Chondrocyte (in vitro differentiated cells): ENCODE measurements around the gene RNF11. TPM values are rescaled to one million over a fixed set of nuclear protein-coding genes. Genes with fewer than 3 reads are reported as not detected.

Experiments
- DNase-seq: peaks from one replicate; pipeline ENCODE4 v3.0.0; 2021; ENCODE audit warnings: mixed read lengths, low spot score
- H3K27ac Mint-ChIP-seq: one replicate; pipeline ENCODE4 v1.8.0; 2021; ENCODE audit warnings: mild to moderate bottlenecking, moderate library complexity, mixed read lengths; ENCODE audit not compliant: unreplicated experiment
- H3K27me3 Mint-ChIP-seq: 2 replicates; pipeline ENCODE4 v1.8.0; 2021; ENCODE audit warnings: low read depth, mixed read lengths
- H3K36me3 Mint-ChIP-seq: 2 replicates; pipeline ENCODE4 v1.8.0; 2021; ENCODE audit warnings: low read depth, mixed read lengths
- H3K4me1 Mint-ChIP-seq: 2 replicates; pipeline ENCODE4 v1.8.0; 2021; ENCODE audit warnings: low read depth, mild to moderate bottlenecking, mixed read lengths
- H3K4me3 Mint-ChIP-seq: one replicate; pipeline ENCODE4 v1.8.0; 2021; ENCODE audit warnings: mild to moderate bottlenecking, moderate library complexity, mixed read lengths; ENCODE audit not compliant: unreplicated experiment
- H3K9me3 Mint-ChIP-seq: 2 replicates; pipeline ENCODE4 v1.8.0; 2021; ENCODE audit warnings: low read depth, mixed read lengths
- total RNA-seq: library from RNA; stranded (reverse); gene quantifications from 3 replicates; pipeline ENCODE4 v1.2.1, GENCODE V29; 2021
- TF ChIP-seq, protein P1 (sequence below): fragments of 200-600 bp; sonication (generic); IDR thresholded peaks from 2 replicates; pipeline ENCODE4 v1.5.0; 2021; ENCODE audit warnings: antibody characterized with exemption, mild to moderate bottlenecking, moderate library complexity

The RNF11 gene
- total RNA-seq, 1 donor from 2014 or later = 131 TPM

DNA sequence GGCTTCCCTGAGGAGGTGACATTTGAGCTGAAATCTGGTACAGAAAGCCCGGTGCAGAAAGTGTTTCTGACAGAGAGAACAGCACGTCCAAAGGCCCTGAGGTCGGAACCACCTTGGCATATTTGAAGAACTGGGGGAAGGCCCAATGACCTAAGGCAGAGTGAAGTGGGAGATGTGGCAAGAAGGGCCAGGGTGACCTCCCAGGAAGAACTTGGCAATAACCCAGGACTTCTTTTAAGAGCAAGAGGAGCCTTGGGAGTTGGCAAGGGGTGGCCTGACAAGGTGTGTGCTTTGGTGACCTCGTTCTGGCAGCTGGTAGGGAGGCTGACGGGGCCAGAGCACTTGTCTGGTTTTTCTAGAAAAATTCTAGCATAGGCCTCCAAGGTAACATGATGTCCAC lies 70.9 kb downstream of the RNF11 start:
- no peak overlapping the region for H3K27ac Mint-ChIP-seq
- H3K27me3 Mint-ChIP-seq = no peaks in the 10 kb centered on the region
- H3K9me3 Mint-ChIP-seq = no peaks in the 10 kb centered on the region
- no peak overlapping the region for H3K4me3 Mint-ChIP-seq
- DNase-seq = no peak
- H3K36me3 Mint-ChIP-seq = no peaks in the 10 kb centered on the region
- TF ChIP-seq, protein P1, sequence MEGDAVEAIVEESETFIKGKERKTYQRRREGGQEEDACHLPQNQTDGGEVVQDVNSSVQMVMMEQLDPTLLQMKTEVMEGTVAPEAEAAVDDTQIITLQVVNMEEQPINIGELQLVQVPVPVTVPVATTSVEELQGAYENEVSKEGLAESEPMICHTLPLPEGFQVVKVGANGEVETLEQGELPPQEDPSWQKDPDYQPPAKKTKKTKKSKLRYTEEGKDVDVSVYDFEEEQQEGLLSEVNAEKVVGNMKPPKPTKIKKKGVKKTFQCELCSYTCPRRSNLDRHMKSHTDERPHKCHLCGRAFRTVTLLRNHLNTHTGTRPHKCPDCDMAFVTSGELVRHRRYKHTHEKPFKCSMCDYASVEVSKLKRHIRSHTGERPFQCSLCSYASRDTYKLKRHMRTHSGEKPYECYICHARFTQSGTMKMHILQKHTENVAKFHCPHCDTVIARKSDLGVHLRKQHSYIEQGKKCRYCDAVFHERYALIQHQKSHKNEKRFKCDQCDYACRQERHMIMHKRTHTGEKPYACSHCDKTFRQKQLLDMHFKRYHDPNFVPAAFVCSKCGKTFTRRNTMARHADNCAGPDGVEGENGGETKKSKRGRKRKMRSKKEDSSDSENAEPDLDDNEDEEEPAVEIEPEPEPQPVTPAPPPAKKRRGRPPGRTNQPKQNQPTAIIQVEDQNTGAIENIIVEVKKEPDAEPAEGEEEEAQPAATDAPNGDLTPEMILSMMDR = no peak
- H3K4me1 Mint-ChIP-seq = peaks cover 13% of the 10 kb centered on the region

DNA sequence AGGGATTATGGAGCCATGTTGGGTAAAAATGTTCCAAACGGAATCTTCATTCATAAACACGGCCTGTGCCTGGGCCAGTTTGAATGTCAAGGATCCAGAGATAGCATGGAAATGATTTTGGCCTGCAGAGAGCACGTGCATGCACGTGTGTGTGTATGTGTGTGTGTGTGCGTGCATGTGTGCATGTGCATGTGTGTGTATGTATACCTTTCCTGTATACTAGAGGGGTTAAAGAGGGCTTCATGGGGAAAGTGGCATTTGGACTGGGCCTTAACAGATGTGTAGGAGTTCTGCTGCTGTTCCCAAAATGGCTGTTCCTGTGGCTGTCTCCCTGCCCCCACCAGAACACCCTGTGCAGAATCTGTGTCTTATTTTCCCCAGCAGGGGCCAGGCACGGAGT lies 72.6 kb downstream of the RNF11 start:
- TF ChIP-seq, protein P1 = no peak
- DNase-seq = no peak
- Mint-ChIP-seq H3K9me3 (no peaks in the 10 kb centered on the region), H3K27ac (no peak overlapping the region), H3K27me3 (no peaks in the 10 kb centered on the region), H3K4me1 (peaks cover 14% of the 10 kb centered on the region), H3K36me3 (no peaks in the 10 kb centered on the region), H3K4me3 (no peak overlapping the region)

DNA sequence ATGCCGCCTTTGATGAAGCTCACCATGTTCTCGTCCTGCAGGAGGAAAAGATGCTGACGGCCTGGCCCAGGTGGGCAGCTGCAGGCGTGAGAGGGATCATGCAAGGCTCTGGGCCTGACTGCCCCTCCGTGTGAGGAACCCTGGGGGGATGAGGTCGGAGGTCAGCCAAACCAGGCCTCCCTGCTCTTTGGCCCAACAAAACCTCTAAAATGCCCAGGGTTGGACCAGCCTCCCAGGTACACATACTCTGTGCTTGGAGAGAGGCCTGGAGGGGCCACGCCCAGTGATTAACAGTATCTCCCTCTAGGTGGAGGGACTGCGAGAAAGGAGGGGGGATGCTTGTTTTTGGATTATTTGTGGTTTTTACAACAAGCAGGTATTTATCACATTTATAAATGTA lies 73.2 kb downstream of the RNF11 start:
- no peak for DNase-seq
- Mint-ChIP-seq H3K4me3 (no peak overlapping the region), H3K36me3 (no peaks in the 10 kb centered on the region), H3K9me3 (no peaks in the 10 kb centered on the region), H3K27me3 (no peaks in the 10 kb centered on the region), H3K4me1 (peaks cover 14% of the 10 kb centered on the region), H3K27ac (no peak overlapping the region)
- TF ChIP-seq, protein P1 = no peak

DNA sequence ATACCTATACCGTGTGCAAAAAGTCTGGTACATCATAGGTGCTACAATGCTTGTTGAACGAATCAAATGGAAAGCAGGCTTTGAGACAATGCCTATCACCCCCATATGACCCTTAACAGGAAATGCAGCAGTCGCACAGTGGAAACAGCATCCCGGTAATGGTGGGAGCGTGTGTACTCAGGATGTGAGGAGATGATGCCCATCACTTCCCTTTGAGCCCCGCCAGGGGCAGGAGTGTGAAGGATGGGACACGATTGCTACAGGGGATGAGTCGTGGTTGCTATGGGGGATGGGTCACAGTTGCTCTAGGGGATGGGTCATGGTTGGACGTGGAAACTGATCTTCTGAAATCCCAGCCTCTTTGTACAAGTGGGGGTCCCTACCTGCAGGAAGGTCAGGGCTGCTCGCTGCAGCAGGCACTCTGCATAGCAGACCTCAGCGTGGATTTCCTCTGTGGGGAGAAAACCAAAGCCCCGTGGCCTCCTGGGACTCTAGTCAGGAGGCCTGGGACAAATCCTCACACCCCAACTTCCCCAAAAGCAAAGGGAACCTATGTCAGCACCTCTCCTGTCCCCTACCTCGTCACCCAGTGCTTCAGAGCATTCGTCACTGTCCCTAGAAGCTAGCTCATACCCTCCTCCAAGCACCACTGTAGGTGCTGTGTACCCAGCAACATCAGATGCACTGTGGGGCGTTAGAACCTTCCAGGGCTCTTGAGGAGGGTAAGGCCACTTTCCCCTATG lies 75.0 kb downstream of the RNF11 start:
- DNase-seq = no peak
- TF ChIP-seq, protein P1 = no peak
- H3K36me3 Mint-ChIP-seq = no peaks in the 10 kb centered on the region
- no peak overlapping the region for H3K4me3 Mint-ChIP-seq
- no peaks in the 10 kb centered on the region for H3K27me3 Mint-ChIP-seq
- no peaks in the 10 kb centered on the region for H3K9me3 Mint-ChIP-seq
- peaks cover 22% of the 10 kb centered on the region for H3K4me1 Mint-ChIP-seq
- no peak overlapping the region for H3K27ac Mint-ChIP-seq

DNA sequence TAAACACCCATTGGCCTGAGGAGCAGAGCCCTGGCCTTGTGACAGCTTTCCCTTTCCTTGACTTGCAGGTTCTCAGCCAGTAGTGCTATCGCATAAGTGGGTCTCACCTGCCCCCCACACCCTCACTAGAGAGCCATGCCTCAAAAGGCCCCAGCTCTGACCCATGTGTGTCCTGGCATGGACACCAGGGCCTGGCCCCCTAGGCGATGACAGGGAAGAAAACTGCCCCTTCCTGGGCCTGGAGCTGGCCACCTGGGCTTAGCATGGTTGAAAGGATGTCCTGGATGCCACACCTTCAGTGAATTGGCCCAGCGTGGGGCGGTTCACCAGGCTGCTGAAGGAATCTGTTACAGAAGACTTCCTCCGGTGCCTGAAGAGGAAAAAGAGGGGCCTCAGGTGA lies 75.8 kb downstream of the RNF11 start:
- Mint-ChIP-seq H3K27ac (no peak overlapping the region), H3K27me3 (no peaks in the 10 kb centered on the region), H3K9me3 (no peaks in the 10 kb centered on the region), H3K4me3 (no peak overlapping the region), H3K4me1 (peaks cover 24% of the 10 kb centered on the region), H3K36me3 (no peaks in the 10 kb centered on the region)
- no peak for DNase-seq
- TF ChIP-seq, protein P1 = no peak
